HEK293 (cell line): ENCODE data around the gene PDE6B.

ENCODE experiments used
- MYNN ChIP-seq: fragments of 450-650 bp; formaldehyde crosslinking; IDR thresholded peaks from 2 replicates; pipeline ENCODE4 v1.5.1; 2016; ENCODE audit warnings: missing biosample characterization, missing genetic modification characterization, borderline replicate concordance
- OSR2 ChIP-seq: fragments of 450-650 bp; formaldehyde crosslinking; IDR thresholded peaks from 2 replicates; pipeline ENCODE4 v1.5.1; 2016; ENCODE audit warnings: missing biosample characterization, missing genetic modification characterization
- RBAK ChIP-seq: fragments of 450-650 bp; formaldehyde crosslinking; IDR thresholded peaks from 2 replicates; pipeline ENCODE4 v1.5.1; 2016; ENCODE audit warnings: missing biosample characterization, missing genetic modification characterization
- ZBTB7A ChIP-seq: fragments of 450-650 bp; formaldehyde crosslinking; IDR thresholded peaks from 2 replicates; pipeline ENCODE4 v1.5.1; 2016; ENCODE audit warnings: low read depth, missing biosample characterization, missing genetic modification characterization
- ZBTB8A ChIP-seq: fragments of 450-650 bp; formaldehyde crosslinking; IDR thresholded peaks from 2 replicates; pipeline ENCODE4 v1.5.1; 2016; ENCODE audit warnings: missing biosample characterization, missing genetic modification characterization
- ZNF2 ChIP-seq: fragments of 450-650 bp; formaldehyde crosslinking; IDR thresholded peaks from 2 replicates; pipeline ENCODE4 v1.5.1; 2016; ENCODE audit warnings: missing biosample characterization, missing genetic modification characterization
- ZNF274 ChIP-seq, 2 experiments: fragments of 200-500 bp in 1 of 2; fragments of 450-650 bp in 1 of 2; sonication (Bioruptor generic) in 1 of 2; formaldehyde crosslinking in 1 of 2; IDR thresholded peaks; 2 replicates each; pipeline versions ENCODE4 v1.5.1 to v1.6.1; 2014 to 2016; ENCODE audit warnings: borderline replicate concordance in 1 of 2, inconsistent platforms in 1 of 2, low read length in 1 of 2, missing biosample characterization in 1 of 2, missing genetic modification characterization in 1 of 2
- ZNF426 ChIP-seq: fragments of 450-650 bp; formaldehyde crosslinking; IDR thresholded peaks from 2 replicates; pipeline ENCODE4 v1.5.1; 2017; ENCODE audit warnings: missing biosample characterization, missing genetic modification characterization, mild to moderate bottlenecking, inconsistent platforms, moderate library complexity
- ZNF76 ChIP-seq: fragments of 450-650 bp; formaldehyde crosslinking; IDR thresholded peaks from 2 replicates; pipeline ENCODE4; 2016; ENCODE audit warnings: low read depth, missing biosample characterization, missing genetic modification characterization, borderline replicate concordance
- ZSCAN30 ChIP-seq: fragments of 450-650 bp; IDR thresholded peaks from 2 replicates; pipeline ENCODE4 v1.5.1; 2018; ENCODE audit warnings: missing biosample characterization, mild to moderate bottlenecking, missing genetic modification characterization, moderate library complexity
- TF ChIP-seq, protein P1 (sequence below): fragments of 450-650 bp; formaldehyde crosslinking; IDR thresholded peaks from 2 replicates; pipeline ENCODE4 v1.5.1; 2016; ENCODE audit warnings: missing biosample characterization, missing genetic modification characterization
- TF ChIP-seq, protein P2 (sequence below): fragments of 450-650 bp; formaldehyde crosslinking; IDR thresholded peaks from 2 replicates; pipeline ENCODE4 v1.5.1; 2016; ENCODE audit warnings: missing biosample characterization, missing genetic modification characterization
- TF ChIP-seq, protein P3 (sequence below): fragments of 450-650 bp; formaldehyde crosslinking; IDR thresholded peaks from 2 replicates; pipeline ENCODE4 v1.5.1; 2016; ENCODE audit warnings: missing biosample characterization, missing genetic modification characterization
- TF ChIP-seq, protein P4 (sequence below): IDR thresholded peaks from 2 replicates; pipeline ENCODE4 v1.6.1; 2011; ENCODE audit warnings: mild to moderate bottlenecking, low read depth, low read length, borderline replicate concordance

DNA sequence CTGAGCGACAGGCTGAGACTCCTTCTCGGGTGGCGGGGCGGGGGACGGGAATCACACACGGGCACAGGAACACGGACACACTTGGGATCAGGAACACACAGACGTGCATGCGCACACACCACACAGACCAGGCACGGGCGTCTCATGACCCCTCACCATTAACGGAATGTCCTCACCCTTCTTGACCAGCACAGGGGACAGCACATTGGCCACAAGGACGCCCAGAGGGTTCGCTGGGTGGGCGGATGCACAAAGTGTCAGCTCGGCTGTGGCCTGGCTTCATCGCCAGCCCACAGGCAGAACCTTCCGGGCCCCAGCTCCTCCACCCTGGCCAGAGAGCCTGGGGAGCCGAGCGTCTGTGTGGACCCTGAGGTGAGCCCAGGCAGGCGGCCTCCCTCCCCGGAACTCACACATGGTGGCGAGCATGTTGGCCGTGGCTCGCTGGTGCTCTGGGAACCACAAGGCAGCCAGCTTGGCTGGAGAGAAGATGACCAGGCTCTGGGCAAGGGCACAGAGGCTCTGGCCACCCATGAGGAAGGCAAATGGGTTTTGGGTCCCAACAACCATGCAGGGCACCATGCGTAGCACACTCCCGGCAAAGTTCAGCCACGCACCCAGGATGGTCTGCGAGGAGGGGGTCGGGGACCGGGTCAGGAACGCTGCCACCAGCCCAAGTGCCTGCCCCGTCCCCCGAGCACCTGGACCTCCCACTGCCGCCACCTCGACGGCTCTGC is 60.5 kb downstream of the PDE6B start:
- TF ChIP-seq, protein P1, sequence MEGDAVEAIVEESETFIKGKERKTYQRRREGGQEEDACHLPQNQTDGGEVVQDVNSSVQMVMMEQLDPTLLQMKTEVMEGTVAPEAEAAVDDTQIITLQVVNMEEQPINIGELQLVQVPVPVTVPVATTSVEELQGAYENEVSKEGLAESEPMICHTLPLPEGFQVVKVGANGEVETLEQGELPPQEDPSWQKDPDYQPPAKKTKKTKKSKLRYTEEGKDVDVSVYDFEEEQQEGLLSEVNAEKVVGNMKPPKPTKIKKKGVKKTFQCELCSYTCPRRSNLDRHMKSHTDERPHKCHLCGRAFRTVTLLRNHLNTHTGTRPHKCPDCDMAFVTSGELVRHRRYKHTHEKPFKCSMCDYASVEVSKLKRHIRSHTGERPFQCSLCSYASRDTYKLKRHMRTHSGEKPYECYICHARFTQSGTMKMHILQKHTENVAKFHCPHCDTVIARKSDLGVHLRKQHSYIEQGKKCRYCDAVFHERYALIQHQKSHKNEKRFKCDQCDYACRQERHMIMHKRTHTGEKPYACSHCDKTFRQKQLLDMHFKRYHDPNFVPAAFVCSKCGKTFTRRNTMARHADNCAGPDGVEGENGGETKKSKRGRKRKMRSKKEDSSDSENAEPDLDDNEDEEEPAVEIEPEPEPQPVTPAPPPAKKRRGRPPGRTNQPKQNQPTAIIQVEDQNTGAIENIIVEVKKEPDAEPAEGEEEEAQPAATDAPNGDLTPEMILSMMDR: no peak
- TF ChIP-seq, protein P2, sequence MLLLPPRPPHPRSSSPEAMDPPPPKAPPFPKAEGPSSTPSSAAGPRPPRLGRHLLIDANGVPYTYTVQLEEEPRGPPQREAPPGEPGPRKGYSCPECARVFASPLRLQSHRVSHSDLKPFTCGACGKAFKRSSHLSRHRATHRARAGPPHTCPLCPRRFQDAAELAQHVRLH (tag by site-specific recombination): no peak
- TF ChIP-seq, protein P3, sequence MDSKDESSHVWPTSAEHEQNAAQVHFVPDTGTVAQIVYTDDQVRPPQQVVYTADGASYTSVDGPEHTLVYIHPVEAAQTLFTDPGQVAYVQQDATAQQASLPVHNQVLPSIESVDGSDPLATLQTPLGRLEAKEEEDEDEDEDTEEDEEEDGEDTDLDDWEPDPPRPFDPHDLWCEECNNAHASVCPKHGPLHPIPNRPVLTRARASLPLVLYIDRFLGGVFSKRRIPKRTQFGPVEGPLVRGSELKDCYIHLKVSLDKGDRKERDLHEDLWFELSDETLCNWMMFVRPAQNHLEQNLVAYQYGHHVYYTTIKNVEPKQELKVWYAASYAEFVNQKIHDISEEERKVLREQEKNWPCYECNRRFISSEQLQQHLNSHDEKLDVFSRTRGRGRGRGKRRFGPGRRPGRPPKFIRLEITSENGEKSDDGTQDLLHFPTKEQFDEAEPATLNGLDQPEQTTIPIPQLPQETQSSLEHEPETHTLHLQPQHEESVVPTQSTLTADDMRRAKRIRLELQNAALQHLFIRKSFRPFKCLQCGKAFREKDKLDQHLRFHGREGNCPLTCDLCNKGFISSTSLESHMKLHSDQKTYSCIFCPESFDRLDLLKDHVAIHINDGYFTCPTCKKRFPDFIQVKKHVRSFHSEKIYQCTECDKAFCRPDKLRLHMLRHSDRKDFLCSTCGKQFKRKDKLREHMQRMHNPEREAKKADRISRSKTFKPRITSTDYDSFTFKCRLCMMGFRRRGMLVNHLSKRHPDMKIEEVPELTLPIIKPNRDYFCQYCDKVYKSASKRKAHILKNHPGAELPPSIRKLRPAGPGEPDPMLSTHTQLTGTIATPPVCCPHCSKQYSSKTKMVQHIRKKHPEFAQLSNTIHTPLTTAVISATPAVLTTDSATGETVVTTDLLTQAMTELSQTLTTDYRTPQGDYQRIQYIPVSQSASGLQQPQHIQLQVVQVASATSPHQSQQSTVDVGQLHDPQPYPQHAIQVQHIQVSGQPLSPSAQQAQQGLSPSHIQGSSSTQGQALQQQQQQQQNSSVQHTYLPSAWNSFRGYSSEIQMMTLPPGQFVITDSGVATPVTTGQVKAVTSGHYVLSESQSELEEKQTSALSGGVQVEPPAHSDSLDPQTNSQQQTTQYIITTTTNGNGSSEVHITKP (tag by site-specific recombination): no peak
- TF ChIP-seq ZSCAN30 (no peak), OSR2 (no peak), ZNF426 (tag by site-specific recombination) (no peak), ZNF76 (tag by site-specific recombination) (no peak), ZBTB8A (tag by site-specific recombination) (no peak), MYNN (tag by site-specific recombination) (no peak), ZBTB7A (no peak), RBAK (tag by site-specific recombination) (no peak), ZNF2 (tag by site-specific recombination) (no peak), ZNF274 (IDR thresholded peaks at IDR 0.05; ENCODE audit: low read length) (no peak), ZNF274 (tag by site-specific recombination; IDR thresholded peaks at IDR 0.05; ENCODE audit: borderline replicate concordance) (no peak)
- TF ChIP-seq, protein P4, sequence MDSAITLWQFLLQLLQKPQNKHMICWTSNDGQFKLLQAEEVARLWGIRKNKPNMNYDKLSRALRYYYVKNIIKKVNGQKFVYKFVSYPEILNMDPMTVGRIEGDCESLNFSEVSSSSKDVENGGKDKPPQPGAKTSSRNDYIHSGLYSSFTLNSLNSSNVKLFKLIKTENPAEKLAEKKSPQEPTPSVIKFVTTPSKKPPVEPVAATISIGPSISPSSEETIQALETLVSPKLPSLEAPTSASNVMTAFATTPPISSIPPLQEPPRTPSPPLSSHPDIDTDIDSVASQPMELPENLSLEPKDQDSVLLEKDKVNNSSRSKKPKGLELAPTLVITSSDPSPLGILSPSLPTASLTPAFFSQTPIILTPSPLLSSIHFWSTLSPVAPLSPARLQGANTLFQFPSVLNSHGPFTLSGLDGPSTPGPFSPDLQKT: no peak
